GM23338 (cell line): Measurements from ENCODE around the gene GNA12.

ENCODE experiments used
- CREB1 ChIP-seq: fragments of 250-450 bp; sonication (Bioruptor Pico); IDR thresholded peaks from 2 replicates; pipeline ENCODE4 v1.5.0; 2020; ENCODE audit warnings: low read depth, mild to moderate bottlenecking, moderate library complexity
- CTCF ChIP-seq, 2 experiments: fragments of 200-600 bp in 1 of 2; sonication (generic) in 1 of 2; conservative IDR thresholded peaks; 2 replicates each; pipeline versions ENCODE4 v1.5.1 to v1.6.1; 2016 to 2017; ENCODE audit warnings: antibody characterized with exemption in 2 of 2, low read depth in 2 of 2, mild to moderate bottlenecking in 2 of 2, moderate library complexity in 1 of 2
- EZH2 ChIP-seq: fragments of 200-600 bp; sonication (generic); IDR thresholded peaks from one replicate; pipeline ENCODE4 v1.8.0; 2017; ENCODE audit warnings: antibody characterized with exemption, mild to moderate bottlenecking, low read depth; ENCODE audit not compliant: unreplicated experiment
- EZH2phosphoT487 ChIP-seq: fragments of 200-600 bp; sonication (generic); IDR thresholded peaks from one replicate; pipeline ENCODE4 v1.8.1; 2018; ENCODE audit warnings: antibody characterized with exemption; ENCODE audit not compliant: unreplicated experiment
- JUNB ChIP-seq: IDR thresholded peaks from one replicate; pipeline ENCODE4 v1.6.1; 2016; ENCODE audit warnings: antibody characterized with exemption; ENCODE audit not compliant: unreplicated experiment
- POLR2AphosphoS5 ChIP-seq: IDR thresholded peaks from 2 replicates; pipeline ENCODE4 v1.6.1; 2016; ENCODE audit warnings: antibody characterized with exemption, low read depth
- REST ChIP-seq: IDR thresholded peaks from one replicate; pipeline ENCODE4 v1.6.1; 2018; ENCODE audit warnings: antibody characterized with exemption; ENCODE audit not compliant: unreplicated experiment
- STAT1 ChIP-seq: IDR thresholded peaks from one replicate; pipeline ENCODE4 v1.6.1; 2016; ENCODE audit warnings: antibody characterized with exemption; ENCODE audit not compliant: unreplicated experiment
- ZNF114 ChIP-seq: fragments of 250-450 bp; sonication (Bioruptor Pico); IDR thresholded peaks from 2 replicates; pipeline ENCODE4 v1.5.0; 2020; ENCODE audit warnings: mild to moderate bottlenecking, moderate library complexity
- ZNF331 ChIP-seq: fragments of 250-450 bp; sonication (Bioruptor Pico); IDR thresholded peaks from 2 replicates; pipeline ENCODE4 v1.5.0; 2020; ENCODE audit warnings: low read depth, mild to moderate bottlenecking, moderate library complexity
- TF ChIP-seq, protein P1 (sequence below): fragments of 250-450 bp; sonication (Bioruptor Pico); IDR thresholded peaks from 2 replicates; pipeline ENCODE4 v1.5.0; 2020; ENCODE audit warnings: mild to moderate bottlenecking, moderate library complexity
- TF ChIP-seq, protein P2 (sequence below): IDR thresholded peaks from 2 replicates; pipeline ENCODE4 v1.6.1; 2016; ENCODE audit warnings: antibody characterized with exemption

DNA sequence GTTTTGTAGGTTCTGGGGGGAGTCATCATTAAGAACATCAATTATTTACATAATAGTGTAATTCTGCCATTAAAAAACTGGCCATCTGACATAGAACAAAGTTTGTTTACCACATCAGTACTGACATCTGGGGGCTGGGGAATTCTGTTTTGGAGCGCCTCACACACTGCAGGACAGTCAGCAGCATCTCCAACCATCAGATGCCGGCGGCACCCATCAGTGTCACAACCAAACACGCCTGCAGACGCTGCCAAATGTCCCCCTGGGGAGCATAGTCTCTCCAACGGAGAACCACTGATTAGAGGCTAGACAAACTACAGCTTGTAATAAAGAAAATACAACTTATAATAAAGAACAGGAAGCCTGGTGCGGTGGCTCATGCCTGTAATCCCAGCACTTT is 26.0 kb downstream of the GNA12 start:
- TF ChIP-seq EZH2phosphoT487: no peak
- TF ChIP-seq CTCF (conservative IDR thresholded peaks at IDR 0.05; ENCODE audit: low read depth in 2 of 2): no peak
- TF ChIP-seq POLR2AphosphoS5: no peak
- no peak for TF ChIP-seq REST
- TF ChIP-seq EZH2: no peak
- TF ChIP-seq ZNF114 (CRISPR knock-in tag): no peak
- TF ChIP-seq, protein P1, sequence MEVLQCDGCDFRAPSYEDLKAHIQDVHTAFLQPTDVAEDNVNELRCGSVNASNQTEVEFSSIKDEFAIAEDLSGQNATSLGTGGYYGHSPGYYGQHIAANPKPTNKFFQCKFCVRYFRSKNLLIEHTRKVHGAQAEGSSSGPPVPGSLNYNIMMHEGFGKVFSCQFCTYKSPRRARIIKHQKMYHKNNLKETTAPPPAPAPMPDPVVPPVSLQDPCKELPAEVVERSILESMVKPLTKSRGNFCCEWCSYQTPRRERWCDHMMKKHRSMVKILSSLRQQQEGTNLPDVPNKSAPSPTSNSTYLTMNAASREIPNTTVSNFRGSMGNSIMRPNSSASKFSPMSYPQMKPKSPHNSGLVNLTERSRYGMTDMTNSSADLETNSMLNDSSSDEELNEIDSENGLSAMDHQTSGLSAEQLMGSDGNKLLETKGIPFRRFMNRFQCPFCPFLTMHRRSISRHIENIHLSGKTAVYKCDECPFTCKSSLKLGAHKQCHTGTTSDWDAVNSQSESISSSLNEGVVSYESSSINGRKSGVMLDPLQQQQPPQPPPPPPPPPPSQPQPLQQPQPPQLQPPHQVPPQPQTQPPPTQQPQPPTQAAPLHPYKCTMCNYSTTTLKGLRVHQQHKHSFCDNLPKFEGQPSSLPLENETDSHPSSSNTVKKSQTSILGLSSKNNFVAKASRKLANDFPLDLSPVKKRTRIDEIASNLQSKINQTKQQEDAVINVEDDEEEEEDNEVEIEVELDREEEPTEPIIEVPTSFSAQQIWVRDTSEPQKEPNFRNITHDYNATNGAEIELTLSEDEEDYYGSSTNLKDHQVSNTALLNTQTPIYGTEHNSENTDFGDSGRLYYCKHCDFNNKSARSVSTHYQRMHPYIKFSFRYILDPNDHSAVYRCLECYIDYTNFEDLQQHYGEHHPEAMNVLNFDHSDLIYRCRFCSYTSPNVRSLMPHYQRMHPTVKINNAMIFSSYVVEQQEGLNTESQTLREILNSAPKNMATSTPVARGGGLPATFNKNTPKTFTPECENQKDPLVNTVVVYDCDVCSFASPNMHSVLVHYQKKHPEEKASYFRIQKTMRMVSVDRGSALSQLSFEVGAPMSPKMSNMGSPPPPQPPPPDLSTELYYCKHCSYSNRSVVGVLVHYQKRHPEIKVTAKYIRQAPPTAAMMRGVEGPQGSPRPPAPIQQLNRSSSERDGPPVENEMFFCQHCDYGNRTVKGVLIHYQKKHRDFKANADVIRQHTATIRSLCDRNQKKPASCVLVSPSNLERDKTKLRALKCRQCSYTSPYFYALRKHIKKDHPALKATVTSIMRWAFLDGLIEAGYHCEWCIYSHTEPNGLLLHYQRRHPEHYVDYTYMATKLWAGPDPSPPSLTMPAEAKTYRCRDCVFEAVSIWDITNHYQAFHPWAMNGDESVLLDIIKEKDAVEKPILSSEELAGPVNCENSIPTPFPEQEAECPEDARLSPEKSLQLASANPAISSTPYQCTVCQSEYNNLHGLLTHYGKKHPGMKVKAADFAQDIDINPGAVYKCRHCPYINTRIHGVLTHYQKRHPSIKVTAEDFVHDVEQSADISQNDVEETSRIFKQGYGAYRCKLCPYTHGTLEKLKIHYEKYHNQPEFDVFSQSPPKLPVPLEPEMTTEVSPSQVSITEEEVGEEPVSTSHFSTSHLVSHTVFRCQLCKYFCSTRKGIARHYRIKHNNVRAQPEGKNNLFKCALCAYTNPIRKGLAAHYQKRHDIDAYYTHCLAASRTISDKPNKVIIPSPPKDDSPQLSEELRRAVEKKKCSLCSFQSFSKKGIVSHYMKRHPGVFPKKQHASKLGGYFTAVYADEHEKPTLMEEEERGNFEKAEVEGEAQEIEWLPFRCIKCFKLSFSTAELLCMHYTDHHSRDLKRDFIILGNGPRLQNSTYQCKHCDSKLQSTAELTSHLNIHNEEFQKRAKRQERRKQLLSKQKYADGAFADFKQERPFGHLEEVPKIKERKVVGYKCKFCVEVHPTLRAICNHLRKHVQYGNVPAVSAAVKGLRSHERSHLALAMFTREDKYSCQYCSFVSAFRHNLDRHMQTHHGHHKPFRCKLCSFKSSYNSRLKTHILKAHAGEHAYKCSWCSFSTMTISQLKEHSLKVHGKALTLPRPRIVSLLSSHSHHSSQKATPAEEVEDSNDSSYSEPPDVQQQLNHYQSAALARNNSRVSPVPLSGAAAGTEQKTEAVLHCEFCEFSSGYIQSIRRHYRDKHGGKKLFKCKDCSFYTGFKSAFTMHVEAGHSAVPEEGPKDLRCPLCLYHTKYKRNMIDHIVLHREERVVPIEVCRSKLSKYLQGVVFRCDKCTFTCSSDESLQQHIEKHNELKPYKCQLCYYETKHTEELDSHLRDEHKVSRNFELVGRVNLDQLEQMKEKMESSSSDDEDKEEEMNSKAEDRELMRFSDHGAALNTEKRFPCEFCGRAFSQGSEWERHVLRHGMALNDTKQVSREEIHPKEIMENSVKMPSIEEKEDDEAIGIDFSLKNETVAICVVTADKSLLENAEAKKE (CRISPR knock-in tag): no peak
- no peak for TF ChIP-seq CREB1 (CRISPR knock-in tag)
- no peak for TF ChIP-seq JUNB
- no peak for TF ChIP-seq STAT1
- TF ChIP-seq, protein P2, sequence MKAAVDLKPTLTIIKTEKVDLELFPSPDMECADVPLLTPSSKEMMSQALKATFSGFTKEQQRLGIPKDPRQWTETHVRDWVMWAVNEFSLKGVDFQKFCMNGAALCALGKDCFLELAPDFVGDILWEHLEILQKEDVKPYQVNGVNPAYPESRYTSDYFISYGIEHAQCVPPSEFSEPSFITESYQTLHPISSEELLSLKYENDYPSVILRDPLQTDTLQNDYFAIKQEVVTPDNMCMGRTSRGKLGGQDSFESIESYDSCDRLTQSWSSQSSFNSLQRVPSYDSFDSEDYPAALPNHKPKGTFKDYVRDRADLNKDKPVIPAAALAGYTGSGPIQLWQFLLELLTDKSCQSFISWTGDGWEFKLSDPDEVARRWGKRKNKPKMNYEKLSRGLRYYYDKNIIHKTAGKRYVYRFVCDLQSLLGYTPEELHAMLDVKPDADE: no peak
- no peak for TF ChIP-seq ZNF331 (CRISPR knock-in tag)
